BJ (cell line): ENCODE results near the gene TBCA. TPM values are rescaled to one million over a fixed set of nuclear protein-coding genes. Genes with fewer than 3 reads are reported as not detected.
"Not testable (repeated sequence)": the region's sequence is repeated elsewhere in the genome, so short reads cannot be mapped to it uniquely, and the experiment has no call there.

ENCODE experiments used
- CTCF ChIA-PET: fragments of 350-600 bp; formaldehyde crosslinking; extraction: SDS; loops from one replicate; lab custom pipeline; 2021; ENCODE audit warnings: antibody characterized with exemption, inconsistent platforms; lab: Yijun Ruan, JAX
- POLR2A ChIA-PET: fragments of 300-600 bp; sonication (Branson Sonifier 250); formaldehyde crosslinking; extraction: SDS; loops from one replicate; lab custom pipeline; 2021; ENCODE audit warnings: antibody characterized with exemption; lab: Charles Lee
- DNase-seq: peaks from one replicate; pipeline ENCODE4 v3.0.0-alpha.2; 2011; ENCODE audit warnings: low read depth
- H3K27me3 ChIP-seq: 2 replicates; pipeline ENCODE4 v1.6.0; 2011; ENCODE audit warnings: low read length; ENCODE audit not compliant: control insufficient read depth, insufficient read depth
- H3K36me3 ChIP-seq: 2 replicates; pipeline ENCODE4 v1.5.1; 2011; ENCODE audit warnings: low read length; ENCODE audit not compliant: control insufficient read depth, insufficient read depth
- H3K4me3 ChIP-seq: 2 replicates; pipeline ENCODE4 v1.5.1; 2011; ENCODE audit warnings: low read depth, mild to moderate bottlenecking, control low read depth, low read length
- polyA plus RNA-seq: library from polyadenylated mRNA; depleted of rRNA; stranded (reverse); fragments of >200 nt; gene quantifications from 2 replicates; pipeline ENCODE4 v1.2.3, GENCODE V29; 2011
- TF ChIP-seq, protein P1 (sequence below): IDR thresholded peaks from 2 replicates; pipeline ENCODE4 v1.5.1; 2011; ENCODE audit warnings: low read depth, mild to moderate bottlenecking, control low read depth, inconsistent platforms, low read length, moderate library complexity; ENCODE audit not compliant: insufficient read depth

Gene TBCA
- polyA plus RNA-seq, 1 experiment = 41.7 TPM

GRCh38 chr5:77768978-77769377 lies 7.2 kb downstream of the TBCA start:
- peaks cover 2% of the 10 kb centered on the region; the same call in 1 of the 2 replicates for H3K36me3 ChIP-seq
- TF ChIP-seq, protein P1, sequence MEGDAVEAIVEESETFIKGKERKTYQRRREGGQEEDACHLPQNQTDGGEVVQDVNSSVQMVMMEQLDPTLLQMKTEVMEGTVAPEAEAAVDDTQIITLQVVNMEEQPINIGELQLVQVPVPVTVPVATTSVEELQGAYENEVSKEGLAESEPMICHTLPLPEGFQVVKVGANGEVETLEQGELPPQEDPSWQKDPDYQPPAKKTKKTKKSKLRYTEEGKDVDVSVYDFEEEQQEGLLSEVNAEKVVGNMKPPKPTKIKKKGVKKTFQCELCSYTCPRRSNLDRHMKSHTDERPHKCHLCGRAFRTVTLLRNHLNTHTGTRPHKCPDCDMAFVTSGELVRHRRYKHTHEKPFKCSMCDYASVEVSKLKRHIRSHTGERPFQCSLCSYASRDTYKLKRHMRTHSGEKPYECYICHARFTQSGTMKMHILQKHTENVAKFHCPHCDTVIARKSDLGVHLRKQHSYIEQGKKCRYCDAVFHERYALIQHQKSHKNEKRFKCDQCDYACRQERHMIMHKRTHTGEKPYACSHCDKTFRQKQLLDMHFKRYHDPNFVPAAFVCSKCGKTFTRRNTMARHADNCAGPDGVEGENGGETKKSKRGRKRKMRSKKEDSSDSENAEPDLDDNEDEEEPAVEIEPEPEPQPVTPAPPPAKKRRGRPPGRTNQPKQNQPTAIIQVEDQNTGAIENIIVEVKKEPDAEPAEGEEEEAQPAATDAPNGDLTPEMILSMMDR = no peak
- H3K4me3 ChIP-seq = no peak overlapping the region
- H3K27me3 ChIP-seq = no peaks in the 10 kb centered on the region
- no peak for DNase-seq
- CTCF ChIA-PET = no interaction called here
- POLR2A ChIA-PET = no interaction called here

GRCh38 chr5:77767301-77767700 lies 8.8 kb downstream of the TBCA start:
- TF ChIP-seq, protein P1 = no peak
- CTCF ChIA-PET = no interaction called here

DNA sequence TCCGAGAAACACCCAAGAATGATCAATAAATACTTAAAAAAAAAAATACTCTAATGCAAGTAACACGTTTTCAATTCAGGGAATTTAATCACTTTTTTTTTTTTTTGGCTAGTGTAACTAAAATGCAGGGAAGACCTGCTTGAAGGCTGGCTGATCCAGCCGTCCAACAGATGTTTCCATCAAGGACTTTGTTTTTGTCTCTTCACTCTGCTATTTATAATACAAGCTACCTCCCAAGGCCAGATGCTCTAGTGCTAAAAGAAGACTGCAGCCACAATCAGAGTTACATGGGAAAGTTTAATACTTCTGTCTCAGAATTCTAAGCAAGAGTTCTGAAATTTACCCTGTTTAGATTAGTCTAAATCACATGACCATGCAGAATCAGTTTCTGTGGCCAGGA lies 14.5 kb downstream of the TBCA start:
- ChIA-PET CTCF (no interaction called here), POLR2A (no interaction called here)
- TF ChIP-seq, protein P1 = no peak
- Histone ChIP-seq H3K36me3 (no peaks in the 10 kb centered on the region), H3K27me3 (no peaks in the 10 kb centered on the region), H3K4me3 (no peak overlapping the region)
- DNase-seq = no peak

More at GRCh38 chr5:77767301-77767700, 8.8 kb downstream of the TBCA start:
- POLR2A ChIA-PET = interaction anchor here (0.5 kb wide), 1 partner anchor 1637 kb away, joined by 5 read pairs; no protein-coding TSS in a partner anchor
- Histone ChIP-seq H3K4me3 (no peak overlapping the region), H3K27me3 (no peaks in the 10 kb centered on the region), H3K36me3 (peaks cover 2% of the 10 kb centered on the region; the same call in 1 of the 2 replicates)
- no peak for DNase-seq

DNA sequence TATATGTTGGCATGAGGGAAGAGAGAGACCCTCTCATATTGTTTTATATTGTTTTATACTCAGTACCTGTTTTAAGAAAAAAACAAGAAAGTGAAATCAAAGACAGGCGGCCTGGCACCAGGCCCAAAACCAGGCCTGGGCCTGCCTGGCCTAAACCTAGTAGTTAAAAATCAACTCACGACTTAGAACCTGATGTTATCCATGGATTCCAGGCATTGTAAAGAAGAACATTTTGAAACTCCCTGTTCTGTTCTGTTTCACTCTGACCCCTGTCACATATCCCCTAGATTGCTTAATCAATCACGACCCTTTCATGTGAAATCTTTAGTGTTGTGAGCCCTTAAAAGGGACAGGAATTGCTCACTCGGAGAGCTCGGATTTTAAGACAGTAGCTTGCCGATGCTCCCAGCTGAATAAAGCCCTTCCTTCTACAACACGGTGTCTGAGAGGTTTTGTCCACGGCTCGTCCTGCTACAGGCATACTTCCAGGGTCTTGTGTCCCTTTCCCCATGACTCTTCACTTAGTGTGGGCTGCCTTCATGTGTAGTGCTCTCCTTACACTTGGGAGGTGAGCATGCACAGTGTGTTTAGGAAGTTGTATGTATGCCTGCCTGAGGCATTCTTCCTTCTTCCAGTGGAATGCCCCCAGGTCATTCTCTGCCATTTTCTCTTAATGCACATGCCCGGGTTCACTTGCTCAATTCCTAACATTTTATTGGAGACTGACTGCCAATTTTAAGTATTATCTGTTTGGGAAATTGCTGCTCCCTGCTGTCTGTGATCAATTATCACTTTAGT lies 17.8 kb downstream of the TBCA start:
- Histone ChIP-seq H3K27me3 (no peaks in the 10 kb centered on the region), H3K4me3 (no peak overlapping the region), H3K36me3 (no peaks in the 10 kb centered on the region)
- TF ChIP-seq, protein P1 = no peak
- POLR2A ChIA-PET = no interaction called here
- CTCF ChIA-PET = no interaction called here
- no peak for DNase-seq

DNA sequence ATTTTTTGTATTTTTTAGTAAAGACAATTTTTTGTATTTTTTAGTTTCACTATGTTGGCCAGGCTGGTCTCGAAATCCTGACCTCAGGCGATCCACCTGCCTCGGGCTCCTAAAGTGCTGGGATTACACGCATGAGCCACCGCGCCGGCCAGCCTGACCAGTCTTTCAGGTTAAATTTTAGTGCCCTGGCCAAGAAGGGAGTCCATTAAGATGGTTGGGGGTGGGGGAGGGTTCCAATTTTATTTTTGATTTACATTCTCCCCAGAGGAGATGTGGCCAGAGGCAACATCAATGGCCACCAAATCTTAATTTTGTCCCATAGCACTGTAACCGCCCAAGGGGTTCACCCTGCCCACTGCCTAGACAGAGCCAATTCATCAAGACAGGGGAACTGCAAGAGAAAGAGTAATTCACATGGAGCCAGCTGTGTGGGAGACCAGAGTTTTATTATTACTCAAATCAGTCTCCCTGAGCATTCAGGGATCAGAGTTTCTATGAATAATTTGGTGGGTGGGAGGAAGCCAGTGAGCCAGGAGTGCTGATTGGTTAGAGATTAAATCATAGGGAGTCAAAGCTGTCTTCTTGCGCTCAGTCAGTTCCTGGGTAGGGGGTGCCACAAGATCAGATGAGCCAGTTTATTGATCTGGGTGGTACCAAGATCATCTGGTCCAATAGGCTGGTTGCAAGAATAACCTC lies 24.7 kb downstream of the TBCA start:
- ChIA-PET POLR2A (no interaction called here), CTCF (interaction anchor here (0.8 kb wide), 1 partner anchor 14 kb away, joined by 4 read pairs; no protein-coding TSS in a partner anchor)
- Histone ChIP-seq H3K36me3 (no peaks in the 10 kb centered on the region), H3K4me3 (no peak overlapping the region), H3K27me3 (no peaks in the 10 kb centered on the region)
- DNase-seq = no peak
- TF ChIP-seq, protein P1 = no peak

DNA sequence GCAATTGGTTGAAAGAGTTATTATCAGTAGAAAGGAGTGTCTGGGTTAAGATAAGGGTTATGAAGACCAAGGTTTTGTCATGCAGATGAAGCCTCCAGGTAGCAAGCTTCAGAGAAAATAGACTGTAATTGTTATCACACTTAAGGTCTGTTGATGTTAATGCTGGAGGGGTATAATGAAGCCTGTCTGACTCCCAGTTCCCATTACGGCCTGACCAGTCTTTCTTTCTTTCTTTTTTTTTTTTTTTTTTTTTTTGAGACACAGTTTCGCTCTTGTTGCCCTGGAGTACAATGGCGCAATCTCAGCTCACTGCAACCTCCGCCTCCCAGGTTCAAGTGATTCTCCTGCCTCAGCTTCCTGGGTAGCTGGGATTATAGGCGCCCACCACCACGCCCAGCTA lies 25.2 kb downstream of the TBCA start:
- DNase-seq, CTCF ChIA-PET, POLR2A ChIA-PET, H3K27me3 ChIP-seq, H3K4me3 ChIP-seq, H3K36me3 ChIP-seq: not testable (repeated sequence)
